ENCODE data around the gene ALPK1. TPM values are rescaled to one million over a fixed set of nuclear protein-coding genes. Genes with fewer than 3 reads are reported as not detected.

The ALPK1 gene
- total RNA-seq, 1 donor from 2014 or later = 13.7 TPM

DNA sequence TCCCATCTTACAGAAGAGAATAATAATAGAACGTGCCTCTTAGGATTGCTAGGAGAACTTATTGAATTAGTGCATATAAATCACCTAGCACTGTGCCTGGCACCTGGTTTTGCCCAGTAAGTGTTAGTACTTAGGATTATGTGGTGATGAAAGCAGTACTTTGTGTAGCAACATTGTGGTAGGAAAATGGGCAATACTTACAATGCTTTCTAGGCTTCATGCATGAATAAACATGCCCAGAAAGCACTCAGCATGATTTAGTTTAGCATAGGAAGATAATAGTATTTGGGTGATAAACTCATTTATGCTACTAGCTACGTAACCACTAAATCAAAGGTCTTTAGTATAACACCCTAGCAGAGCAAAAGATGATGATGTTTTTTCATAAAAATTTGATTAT, 113.2 kb downstream of the ALPK1 start:
- DNase-seq (ENCODE audit: low read depth) (peak; percentile 76), FAIRE-seq (no peak)
- Histone ChIP-seq H3K27me3 (ENCODE audit: control insufficient read depth, insufficient read depth, low read length) (no peaks in the 10 kb centered on the region), H3K36me3 (ENCODE audit: control insufficient read depth, insufficient read depth, low read length) (peaks cover 3% of the 10 kb centered on the region), H3K4me3 (ENCODE audit: low read depth, low read length) (no peak overlapping the region)
- TF ChIP-seq, protein P1, sequence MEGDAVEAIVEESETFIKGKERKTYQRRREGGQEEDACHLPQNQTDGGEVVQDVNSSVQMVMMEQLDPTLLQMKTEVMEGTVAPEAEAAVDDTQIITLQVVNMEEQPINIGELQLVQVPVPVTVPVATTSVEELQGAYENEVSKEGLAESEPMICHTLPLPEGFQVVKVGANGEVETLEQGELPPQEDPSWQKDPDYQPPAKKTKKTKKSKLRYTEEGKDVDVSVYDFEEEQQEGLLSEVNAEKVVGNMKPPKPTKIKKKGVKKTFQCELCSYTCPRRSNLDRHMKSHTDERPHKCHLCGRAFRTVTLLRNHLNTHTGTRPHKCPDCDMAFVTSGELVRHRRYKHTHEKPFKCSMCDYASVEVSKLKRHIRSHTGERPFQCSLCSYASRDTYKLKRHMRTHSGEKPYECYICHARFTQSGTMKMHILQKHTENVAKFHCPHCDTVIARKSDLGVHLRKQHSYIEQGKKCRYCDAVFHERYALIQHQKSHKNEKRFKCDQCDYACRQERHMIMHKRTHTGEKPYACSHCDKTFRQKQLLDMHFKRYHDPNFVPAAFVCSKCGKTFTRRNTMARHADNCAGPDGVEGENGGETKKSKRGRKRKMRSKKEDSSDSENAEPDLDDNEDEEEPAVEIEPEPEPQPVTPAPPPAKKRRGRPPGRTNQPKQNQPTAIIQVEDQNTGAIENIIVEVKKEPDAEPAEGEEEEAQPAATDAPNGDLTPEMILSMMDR (IDR thresholded peaks at IDR 0.05; ENCODE audit: insufficient read depth, low read length, severe bottlenecking) = no peak

DNA sequence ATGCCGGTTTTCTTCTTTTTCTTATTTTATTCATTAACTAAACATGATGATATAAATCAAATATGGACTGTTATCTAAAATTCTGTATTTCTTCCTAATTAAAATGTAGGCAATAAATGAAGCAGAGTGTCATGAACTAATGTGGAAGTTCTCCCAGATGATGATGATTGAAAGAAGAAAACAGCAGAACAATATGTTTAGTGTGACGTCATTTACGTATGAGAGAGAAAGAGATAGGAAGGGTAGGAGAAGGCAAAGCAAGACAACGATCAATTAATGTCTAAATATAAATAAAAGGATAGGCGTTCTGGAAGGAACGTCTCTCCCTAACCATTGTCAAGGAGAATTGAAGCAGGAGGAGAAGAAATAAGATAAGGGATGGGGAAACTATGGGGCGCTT, 113.6 kb downstream of the ALPK1 start:
- Histone ChIP-seq H3K27me3 (ENCODE audit: control insufficient read depth, insufficient read depth, low read length) (no peaks in the 10 kb centered on the region), H3K4me3 (ENCODE audit: low read depth, low read length) (no peak overlapping the region), H3K36me3 (ENCODE audit: control insufficient read depth, insufficient read depth, low read length) (peaks cover 1% of the 10 kb centered on the region)
- TF ChIP-seq, protein P1 (IDR thresholded peaks at IDR 0.05; ENCODE audit: insufficient read depth, low read length, severe bottlenecking) = no peak
- no peak for DNase-seq (ENCODE audit: low read depth)
- FAIRE-seq = no peak

DNA sequence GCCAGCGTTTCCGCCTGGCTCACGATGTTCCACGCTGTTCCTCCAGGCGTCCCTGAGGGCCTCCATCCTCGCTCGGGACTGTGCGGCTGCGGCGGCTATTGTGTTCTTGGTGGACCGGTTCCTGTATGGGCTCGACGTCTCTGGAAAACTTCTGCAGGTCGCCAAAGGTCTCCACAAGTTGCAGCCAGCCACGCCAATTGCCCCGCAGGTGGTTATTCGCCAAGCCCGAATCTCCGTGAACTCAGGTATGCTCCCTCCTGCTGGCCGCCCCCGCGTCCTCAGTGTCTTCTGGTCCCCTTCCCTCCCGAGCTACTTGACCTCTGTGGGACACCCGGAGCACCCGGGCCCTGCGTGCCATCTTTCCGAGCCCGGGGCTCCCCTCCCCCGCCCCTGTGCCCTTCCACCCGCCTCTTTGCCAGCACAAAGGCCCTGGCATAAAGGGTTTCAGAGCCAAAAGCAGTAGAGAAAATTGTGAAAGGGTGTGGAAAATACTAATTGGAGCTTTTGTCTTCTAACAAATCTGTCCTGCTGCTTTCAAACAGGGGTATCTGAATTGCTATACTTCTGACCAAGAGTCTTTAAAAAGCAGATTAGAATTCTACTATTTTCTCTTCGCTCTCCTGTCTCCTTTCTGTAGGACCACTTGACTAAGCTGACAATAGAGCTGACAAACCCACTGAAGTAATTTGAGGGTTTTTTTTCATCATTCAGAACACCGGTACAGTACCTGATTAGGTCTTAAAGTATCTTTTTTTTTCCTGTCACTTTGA, 114.8 kb downstream of the ALPK1 start:
- DNase-seq (ENCODE audit: low read depth) = no peak
- no peak for FAIRE-seq
- Histone ChIP-seq H3K27me3 (ENCODE audit: control insufficient read depth, insufficient read depth, low read length) (no peaks in the 10 kb centered on the region), H3K4me3 (ENCODE audit: low read depth, low read length) (no peak overlapping the region), H3K36me3 (ENCODE audit: control insufficient read depth, insufficient read depth, low read length) (peaks cover 1% of the 10 kb centered on the region)
- TF ChIP-seq, protein P1 (IDR thresholded peaks at IDR 0.05; ENCODE audit: insufficient read depth, low read length, severe bottlenecking) = no peak

DNA sequence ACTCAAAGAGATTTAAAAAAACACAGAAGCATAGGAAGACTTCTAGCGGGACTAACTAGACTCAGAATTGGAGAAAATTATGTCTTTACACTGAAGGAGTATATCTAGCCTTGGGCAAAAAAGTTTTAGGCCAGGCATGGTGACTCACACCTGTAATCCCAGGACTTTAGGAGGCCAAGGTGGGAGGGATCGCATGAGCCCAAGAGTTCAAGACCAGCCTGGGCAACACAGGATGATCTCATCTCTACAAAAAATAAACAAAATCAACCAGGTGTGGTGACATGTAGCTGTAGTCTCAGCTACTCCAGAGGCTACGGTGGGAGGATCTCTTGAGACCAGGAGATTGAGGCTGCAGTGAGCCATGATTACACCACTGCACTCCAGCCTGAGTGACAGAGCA, 119.3 kb downstream of the ALPK1 start:
- TF ChIP-seq, protein P1 (IDR thresholded peaks at IDR 0.05; ENCODE audit: insufficient read depth, low read length, severe bottlenecking) = no peak
- DNase-seq (ENCODE audit: low read depth) = peak; percentile 84
- H3K27me3 ChIP-seq (ENCODE audit: control insufficient read depth, insufficient read depth, low read length) = no peaks in the 10 kb centered on the region
- H3K36me3 ChIP-seq (ENCODE audit: control insufficient read depth, insufficient read depth, low read length) = peaks cover 1% of the 10 kb centered on the region
- no peak overlapping the region for H3K4me3 ChIP-seq (ENCODE audit: low read depth, low read length)
- FAIRE-seq = no peak

DNA sequence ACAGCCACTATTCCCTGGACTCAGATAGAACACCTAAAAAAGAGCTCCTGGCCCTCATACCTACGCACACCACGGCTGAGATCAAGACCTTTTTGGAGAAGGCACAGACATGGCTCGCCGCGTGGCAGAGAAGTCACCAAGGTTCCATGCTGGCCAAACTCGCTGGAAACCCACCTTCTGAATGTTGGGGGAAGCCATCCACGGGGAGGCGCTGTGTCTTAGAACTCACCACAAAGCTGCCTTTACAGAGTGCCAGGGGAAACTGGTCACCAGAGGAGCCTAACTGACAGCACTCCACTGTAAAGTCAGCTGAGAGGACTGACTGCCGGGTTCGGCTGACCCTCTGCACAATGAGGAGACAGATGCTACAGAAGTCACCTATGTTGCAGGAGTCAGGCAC, 120.9 kb downstream of the ALPK1 start:
- peak; percentile 82 for FAIRE-seq

More for the DNA sequence above, 120.9 kb downstream of the ALPK1 start:
- H3K36me3 ChIP-seq (ENCODE audit: control insufficient read depth, insufficient read depth, low read length) = no peaks in the 10 kb centered on the region
- no peaks in the 10 kb centered on the region for H3K27me3 ChIP-seq (ENCODE audit: control insufficient read depth, insufficient read depth, low read length)
- TF ChIP-seq, protein P1 (IDR thresholded peaks at IDR 0.05; ENCODE audit: insufficient read depth, low read length, severe bottlenecking) = no peak
- DNase-seq (ENCODE audit: low read depth) = no peak
- no peak overlapping the region for H3K4me3 ChIP-seq (ENCODE audit: low read depth, low read length)
